GM21786 (cell line): ENCODE data around the gene GAPVD1.
"Not testable (repeated sequence)": the region's sequence is repeated elsewhere in the genome, so short reads cannot be mapped to it uniquely, and the experiment has no call there.

Experiments
- ATAC-seq: cut with Tn5 transposase; IDR thresholded peaks from one replicate; pipeline ENCODE4 v1.9.1; 2021; ENCODE audit not compliant: unreplicated experiment

Gene GAPVD1

DNA sequence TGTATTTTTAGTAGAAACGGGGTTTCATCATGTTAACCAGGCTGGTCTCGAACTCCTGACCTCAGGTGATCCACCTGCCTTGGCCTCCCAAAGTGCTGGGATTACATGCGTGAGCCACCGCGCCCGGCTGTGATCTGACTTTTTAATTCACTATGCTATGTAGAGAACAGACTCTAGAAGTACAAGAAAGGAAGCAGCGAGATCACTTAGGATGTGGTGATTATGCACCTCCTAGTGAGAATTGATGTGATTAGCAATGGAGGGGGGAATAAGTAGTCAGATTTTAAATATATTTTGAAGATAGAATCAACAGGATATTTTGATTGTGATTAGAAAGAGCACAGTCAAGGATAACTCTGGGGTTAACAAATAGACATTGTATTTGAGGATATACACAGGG is 36.3 kb downstream of the GAPVD1 start:
- ATAC-seq: no peak

- no peak for ATAC-seq
Observed at GRCh38 chr9:125302241-125302640, 40.6 kb downstream of the GAPVD1 start.

GRCh38 chr9:125304273-125304672 is 42.6 kb downstream of the GAPVD1 start:
- ATAC-seq: no peak

DNA sequence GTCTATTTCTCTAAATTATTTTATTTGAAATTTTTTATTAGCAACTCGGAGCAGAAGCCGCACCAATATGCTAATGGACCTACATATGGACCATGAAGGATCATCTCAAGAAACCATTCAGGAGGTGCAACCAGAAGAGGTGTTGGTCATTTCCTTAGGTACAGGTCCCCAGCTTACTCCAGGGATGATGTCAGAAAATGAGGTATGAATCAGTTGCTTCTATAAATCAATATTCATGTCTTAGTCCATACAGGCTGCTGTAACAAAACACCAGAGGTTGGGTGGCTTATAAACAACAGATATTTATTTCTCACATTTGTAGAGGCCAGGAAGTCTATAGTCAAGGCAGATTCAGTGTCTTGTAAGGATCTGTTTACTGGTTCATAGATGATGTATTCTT is 50.8 kb downstream of the GAPVD1 start:
- no peak for ATAC-seq

GRCh38 chr9:125316359-125316758 is 54.7 kb downstream of the GAPVD1 start:
- ATAC-seq: not testable (repeated sequence)

DNA sequence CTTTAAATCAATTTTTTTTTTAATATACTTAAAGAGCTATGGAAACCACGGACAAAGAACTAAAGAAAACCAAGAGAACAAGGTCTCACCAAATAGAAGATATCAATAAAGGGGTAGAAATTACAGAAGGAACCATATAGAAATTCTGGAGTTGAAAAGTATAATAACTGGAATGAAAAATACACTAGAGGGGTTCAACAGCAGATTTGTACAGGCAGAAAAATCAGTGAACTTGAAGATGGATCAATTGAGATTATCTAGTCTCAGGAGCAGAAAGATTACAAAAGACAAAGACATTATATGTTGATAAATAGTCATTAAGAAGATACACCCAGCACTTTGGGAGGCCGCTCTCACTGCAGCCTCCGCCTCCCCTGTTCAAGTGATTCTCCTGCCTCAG is 56.1 kb downstream of the GAPVD1 start:
- no peak for ATAC-seq

DNA sequence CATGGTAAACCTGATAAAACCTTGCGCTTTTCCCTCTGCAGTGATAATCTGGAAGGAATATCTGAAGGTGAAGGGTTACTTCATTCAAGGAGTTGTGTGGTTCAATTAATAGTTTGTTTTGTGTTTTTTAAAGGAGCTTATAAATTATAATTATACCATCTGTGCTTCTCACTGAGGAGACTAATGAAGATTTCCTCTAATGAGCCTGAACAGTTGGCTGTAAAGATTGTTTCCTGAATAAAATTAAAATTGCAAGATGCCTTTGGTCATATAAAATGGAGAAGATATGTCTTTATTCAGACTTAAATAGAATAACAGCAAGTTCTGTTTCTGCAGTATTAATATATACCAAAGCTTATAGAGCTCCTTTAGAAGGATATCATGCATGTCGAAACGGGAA is 59.9 kb downstream of the GAPVD1 start:
- ATAC-seq: no peak

DNA sequence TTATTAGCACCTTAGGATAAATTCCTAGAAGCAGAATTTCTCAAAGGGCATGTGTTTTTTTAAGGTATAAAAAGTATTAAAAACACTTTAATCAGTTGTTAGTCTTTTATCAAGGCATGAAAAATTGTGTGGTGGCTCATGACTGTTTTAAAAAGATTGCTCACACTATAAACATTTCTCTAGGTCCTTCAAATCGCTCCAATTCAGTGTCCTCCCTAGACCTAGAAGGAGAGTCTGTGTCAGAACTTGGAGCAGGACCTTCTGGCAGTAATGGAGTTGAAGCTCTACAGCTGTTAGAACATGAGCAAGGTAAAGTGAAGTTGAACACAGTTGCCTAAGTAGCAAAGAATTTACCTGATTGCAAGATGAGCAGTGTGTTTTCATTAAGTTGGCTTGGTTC is 62.0 kb downstream of the GAPVD1 start:
- ATAC-seq: no peak

GRCh38 chr9:125325826-125326225 is 64.2 kb downstream of the GAPVD1 start:
- no peak for ATAC-seq

GRCh38 chr9:125329978-125330377 is 68.4 kb downstream of the GAPVD1 start:
- ATAC-seq: no peak

- ATAC-seq: no peak
Observed at GRCh38 chr9:125330587-125330986, 69.0 kb downstream of the GAPVD1 start.

- peak; percentile 74 for ATAC-seq
Observed at GRCh38 chr9:125332527-125332926, 70.9 kb downstream of the GAPVD1 start.

DNA sequence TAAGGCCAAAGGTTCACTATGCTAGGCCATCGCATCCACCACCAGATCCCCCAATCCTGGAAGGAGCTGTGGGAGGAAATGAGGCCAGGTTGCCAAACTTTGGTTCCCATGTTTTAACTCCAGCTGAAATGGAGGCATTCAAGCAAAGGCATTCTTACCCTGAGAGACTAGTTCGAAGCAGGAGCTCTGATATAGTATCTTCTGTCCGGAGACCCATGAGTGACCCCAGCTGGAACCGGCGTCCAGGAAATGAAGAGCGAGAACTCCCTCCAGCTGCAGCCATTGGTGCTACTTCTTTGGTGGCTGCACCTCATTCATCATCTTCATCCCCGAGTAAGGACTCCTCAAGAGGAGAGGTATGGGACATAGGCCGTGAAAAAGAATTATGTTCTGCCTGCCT is 75.6 kb downstream of the GAPVD1 start:
- ATAC-seq: no peak

GRCh38 chr9:125338929-125339328 is 77.3 kb downstream of the GAPVD1 start:
- no peak for ATAC-seq

DNA sequence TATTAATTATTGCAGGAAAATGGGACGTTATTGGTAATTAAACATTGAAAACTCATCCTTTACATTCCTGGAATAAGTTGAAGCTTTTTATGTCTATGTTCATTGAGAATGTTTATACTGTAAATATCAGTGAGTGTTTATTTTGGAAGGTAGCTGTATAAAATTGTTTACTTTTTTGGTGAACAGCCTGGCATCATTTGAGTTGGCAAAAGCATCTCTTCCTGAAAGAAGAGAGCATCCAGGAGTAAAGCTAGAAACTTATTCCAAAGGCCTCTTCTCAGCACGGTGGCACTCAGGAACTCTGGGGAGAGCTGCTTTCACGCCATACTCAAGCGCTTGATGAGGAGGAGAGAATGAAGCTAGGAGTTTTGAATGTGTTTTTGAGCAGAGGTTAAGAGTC is 79.9 kb downstream of the GAPVD1 start:
- ATAC-seq: no peak

- no peak for ATAC-seq
Observed at GRCh38 chr9:125343518-125344275, 82.1 kb downstream of the GAPVD1 start.

- ATAC-seq: no peak
Observed at GRCh38 chr9:125346080-125346732, 84.6 kb downstream of the GAPVD1 start.

DNA sequence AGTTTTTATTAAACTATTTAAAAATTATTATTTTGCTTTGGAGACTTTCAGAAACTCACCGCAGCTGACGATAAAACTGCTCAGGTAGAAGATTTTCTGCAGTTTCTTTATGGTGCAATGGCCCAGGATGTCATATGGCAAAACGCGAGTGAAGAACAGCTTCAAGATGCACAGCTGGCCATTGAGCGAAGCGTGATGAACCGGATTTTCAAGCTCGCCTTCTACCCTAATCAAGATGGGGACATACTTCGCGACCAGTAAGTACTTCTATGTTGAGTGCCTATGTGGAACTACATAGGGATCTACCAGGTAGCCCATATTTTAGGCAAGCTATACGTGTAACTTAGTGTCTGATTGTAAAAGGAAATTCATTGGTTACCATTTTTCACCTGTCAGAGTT is 94.0 kb downstream of the GAPVD1 start:
- ATAC-seq: no peak

- ATAC-seq: no peak
Observed at GRCh38 chr9:125356032-125356431, 94.4 kb downstream of the GAPVD1 start.

DNA sequence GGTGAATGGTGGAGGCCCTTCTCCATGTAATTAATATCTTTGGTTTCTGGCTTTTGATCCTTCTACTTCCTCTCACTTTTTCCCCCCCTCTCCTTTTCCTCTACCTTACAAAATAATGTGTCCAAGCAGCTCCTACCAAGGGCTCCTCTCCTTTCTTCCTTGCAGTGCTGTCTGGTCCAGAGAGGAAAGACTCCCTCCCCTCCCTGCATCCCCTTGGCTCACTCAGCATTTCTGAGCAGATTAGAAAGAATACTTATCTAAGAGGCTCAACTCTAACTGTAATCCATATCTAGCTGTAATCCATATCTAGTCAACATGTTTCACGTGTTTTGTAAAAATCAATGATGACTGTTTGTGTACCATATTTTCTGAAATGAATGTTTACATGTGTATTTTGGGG is 97.4 kb downstream of the GAPVD1 start:
- no peak for ATAC-seq

DNA sequence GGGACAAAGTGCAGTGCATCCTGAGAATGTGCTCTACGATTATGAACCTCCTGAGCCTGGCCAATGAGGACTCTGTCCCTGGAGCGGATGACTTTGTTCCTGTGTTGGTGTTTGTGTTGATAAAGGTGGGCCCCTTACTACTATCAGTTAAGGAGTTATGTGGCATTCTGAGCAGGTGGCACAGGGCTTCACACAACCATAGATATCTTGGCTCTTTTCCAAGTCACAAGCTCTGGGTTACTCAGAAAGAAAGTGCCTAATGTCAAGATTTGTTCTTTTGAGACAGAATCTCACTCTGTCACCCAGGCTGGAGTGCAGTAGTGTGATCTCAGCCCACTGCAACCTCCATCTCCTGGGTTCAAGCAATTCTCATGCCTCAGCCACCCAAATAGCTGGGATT is 99.0 kb downstream of the GAPVD1 start:
- peak; percentile 55 for ATAC-seq

DNA sequence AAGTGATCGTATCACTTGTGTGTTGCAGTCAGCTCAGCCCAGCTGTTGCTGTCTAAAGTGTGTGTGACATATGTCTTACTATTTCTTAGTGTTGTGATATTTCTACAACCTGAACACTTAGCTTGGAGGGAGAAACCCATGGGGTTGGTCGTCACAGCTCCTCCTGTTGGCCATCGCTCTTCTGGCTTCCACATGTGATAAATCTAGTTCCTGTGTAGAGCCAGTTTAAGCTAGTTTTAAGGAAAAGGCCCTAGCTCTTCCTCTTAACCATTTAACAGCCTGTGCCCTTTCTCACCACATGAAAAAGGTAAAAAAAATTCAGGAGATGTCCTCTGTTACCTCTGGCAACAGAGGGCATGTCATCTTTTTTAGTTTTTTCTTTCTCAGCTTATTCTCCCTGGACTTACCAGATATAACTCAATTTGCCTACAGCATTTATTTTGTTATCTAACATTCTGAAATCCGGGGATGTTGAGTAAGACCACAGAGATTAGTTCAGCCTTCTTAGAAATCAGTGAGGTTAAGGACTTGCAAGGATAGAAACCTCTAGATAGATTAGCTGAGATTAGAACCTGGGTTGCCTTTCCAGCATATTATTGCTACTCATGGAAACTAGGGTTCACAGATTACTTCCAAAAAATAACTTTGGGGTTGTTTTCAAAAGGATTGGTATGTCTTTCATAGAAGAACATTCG is 100.4 kb downstream of the GAPVD1 start:
- no peak for ATAC-seq
